ENCODE results near the gene ABCF2. TPM values are rescaled to one million over a fixed set of nuclear protein-coding genes. Genes with fewer than 3 reads are reported as not detected.

The ABCF2 gene
- total and polyA plus RNA-seq, 2 of the 13 experiments (the other 11 are each of a cell fraction or from before 2014, with no cell fraction given) = 16.3 to 42.5 TPM

DNA sequence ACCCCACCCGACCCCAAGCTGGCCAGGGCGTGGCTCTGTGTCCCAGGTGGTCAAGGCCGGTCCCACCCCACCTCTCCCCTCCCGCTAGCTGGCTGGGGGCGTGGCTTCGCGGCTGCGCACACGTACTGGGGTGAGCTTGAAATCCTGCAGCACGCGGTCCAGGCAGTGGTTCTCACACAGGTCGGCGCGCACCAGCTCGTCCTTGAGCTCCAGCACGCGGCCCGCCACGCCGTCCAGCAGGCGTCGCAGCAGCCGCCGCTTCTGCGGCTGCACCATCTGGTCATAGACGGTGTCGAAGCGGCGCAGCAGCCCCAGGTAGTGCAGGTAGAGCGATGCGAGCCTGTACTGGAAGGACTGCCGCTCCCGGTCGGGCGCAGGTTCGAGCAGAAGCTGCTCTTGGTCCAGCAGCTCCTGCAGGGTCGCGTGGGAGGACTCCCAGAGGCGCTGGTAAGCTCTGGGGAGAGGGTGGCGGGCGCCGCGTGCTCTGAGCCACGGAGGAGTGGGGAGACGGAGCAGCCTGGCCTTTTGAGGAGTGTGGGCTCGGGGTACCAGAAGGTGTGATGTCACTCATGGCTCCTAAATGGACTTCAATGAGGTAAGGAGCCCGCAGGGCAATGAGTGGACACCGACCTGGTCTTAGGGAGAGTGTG lies 22.5 kb downstream of the ABCF2 start:
- H3K4me2 ChIP-seq (ENCODE audit: low read depth, low read length) = no peak overlapping the region
- in situ Hi-C loops (cut with HindIII; ENCODE audit: extremely low pct_ligation_motif_present, low pct_unique_long_range_greater_than_20kb) = no loop called here
- no peak overlapping the region for H2AFZ ChIP-seq (ENCODE audit: low read length)
- TF ChIP-seq SMAD1 (CRISPR knock-in tag; IDR thresholded peaks at IDR 0.05; ENCODE audit: borderline replicate concordance, low read depth) = no peak
- TF ChIP-seq, protein P1, sequence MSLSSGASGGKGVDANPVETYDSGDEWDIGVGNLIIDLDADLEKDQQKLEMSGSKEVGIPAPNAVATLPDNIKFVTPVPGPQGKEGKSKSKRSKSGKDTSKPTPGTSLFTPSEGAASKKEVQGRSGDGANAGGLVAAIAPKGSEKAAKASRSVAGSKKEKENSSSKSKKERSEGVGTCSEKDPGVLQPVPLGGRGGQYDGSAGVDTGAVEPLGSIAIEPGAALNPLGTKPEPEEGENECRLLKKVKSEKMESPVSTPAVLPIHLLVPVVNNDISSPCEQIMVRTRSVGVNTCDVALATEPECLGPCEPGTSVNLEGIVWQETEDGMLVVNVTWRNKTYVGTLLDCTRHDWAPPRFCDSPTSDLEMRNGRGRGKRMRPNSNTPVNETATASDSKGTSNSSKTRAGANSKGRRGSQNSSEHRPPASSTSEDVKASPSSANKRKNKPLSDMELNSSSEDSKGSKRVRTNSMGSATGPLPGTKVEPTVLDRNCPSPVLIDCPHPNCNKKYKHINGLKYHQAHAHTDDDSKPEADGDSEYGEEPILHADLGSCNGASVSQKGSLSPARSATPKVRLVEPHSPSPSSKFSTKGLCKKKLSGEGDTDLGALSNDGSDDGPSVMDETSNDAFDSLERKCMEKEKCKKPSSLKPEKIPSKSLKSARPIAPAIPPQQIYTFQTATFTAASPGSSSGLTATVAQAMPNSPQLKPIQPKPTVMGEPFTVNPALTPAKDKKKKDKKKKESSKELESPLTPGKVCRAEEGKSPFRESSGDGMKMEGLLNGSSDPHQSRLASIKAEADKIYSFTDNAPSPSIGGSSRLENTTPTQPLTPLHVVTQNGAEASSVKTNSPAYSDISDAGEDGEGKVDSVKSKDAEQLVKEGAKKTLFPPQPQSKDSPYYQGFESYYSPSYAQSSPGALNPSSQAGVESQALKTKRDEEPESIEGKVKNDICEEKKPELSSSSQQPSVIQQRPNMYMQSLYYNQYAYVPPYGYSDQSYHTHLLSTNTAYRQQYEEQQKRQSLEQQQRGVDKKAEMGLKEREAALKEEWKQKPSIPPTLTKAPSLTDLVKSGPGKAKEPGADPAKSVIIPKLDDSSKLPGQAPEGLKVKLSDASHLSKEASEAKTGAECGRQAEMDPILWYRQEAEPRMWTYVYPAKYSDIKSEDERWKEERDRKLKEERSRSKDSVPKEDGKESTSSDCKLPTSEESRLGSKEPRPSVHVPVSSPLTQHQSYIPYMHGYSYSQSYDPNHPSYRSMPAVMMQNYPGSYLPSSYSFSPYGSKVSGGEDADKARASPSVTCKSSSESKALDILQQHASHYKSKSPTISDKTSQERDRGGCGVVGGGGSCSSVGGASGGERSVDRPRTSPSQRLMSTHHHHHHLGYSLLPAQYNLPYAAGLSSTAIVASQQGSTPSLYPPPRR (CRISPR knock-in tag; IDR thresholded peaks at IDR 0.05; ENCODE audit: borderline replicate concordance) = no peak
- TF ChIP-seq PTBP1 (IDR thresholded peaks at IDR 0.05; ENCODE audit: low read depth, low read length, poor library complexity, severe bottlenecking) = no peak
- no peak for TF ChIP-seq YY1 (IDR thresholded peaks at IDR 0.05; ENCODE audit: insufficient read depth, insufficient replicate concordance, low read depth, low read length)
- TF ChIP-seq, protein P2, sequence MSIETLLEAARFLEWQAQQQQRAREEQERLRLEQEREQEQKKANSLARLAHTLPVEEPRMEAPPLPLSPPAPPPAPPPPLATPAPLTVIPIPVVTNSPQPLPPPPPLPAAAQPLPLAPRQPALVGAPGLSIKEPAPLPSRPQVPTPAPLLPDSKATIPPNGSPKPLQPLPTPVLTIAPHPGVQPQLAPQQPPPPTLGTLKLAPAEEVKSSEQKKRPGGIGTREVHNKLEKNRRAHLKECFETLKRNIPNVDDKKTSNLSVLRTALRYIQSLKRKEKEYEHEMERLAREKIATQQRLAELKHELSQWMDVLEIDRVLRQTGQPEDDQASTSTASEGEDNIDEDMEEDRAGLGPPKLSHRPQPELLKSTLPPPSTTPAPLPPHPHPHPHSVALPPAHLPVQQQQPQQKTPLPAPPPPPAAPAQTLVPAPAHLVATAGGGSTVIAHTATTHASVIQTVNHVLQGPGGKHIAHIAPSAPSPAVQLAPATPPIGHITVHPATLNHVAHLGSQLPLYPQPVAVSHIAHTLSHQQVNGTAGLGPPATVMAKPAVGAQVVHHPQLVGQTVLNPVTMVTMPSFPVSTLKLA (IDR thresholded peaks at IDR 0.05) = no peak
- TF ChIP-seq ZNF747 (CRISPR knock-in tag; IDR thresholded peaks at IDR 0.05; ENCODE audit: borderline replicate concordance) = no peak
- no peak for TF ChIP-seq DMAP1 (CRISPR knock-in tag; IDR thresholded peaks at IDR 0.05)
- no peak for TF ChIP-seq ZNF331 (CRISPR knock-in tag; IDR thresholded peaks at IDR 0.05)
- no peak for TF ChIP-seq ZNF83 (CRISPR knock-in tag; IDR thresholded peaks at IDR 0.05; ENCODE audit: borderline replicate concordance)
- no peak for TF ChIP-seq KMT2A (CRISPR knock-in tag; IDR thresholded peaks at IDR 0.05)
- no peak for TF ChIP-seq EED (CRISPR knock-in tag; IDR thresholded peaks at IDR 0.05)
- TF ChIP-seq SMARCC2 (IDR thresholded peaks at IDR 0.05) = no peak
- TF ChIP-seq ZNF496 (CRISPR knock-in tag; IDR thresholded peaks at IDR 0.05; ENCODE audit: insufficient replicate concordance) = no peak
- no peak for TF ChIP-seq ZBTB7A (CRISPR knock-in tag; IDR thresholded peaks at IDR 0.05)
- no peak for TF ChIP-seq EHMT2 (IDR thresholded peaks at IDR 0.05; ENCODE audit: borderline replicate concordance, low read depth, low read length)
- no peak for TF ChIP-seq RBFOX2 (IDR thresholded peaks at IDR 0.05; ENCODE audit: low read depth, low read length)
- H3K36me3 ChIP-seq (replicated peaks in 1 of 2; ENCODE audit: control insufficient read depth in 1 of 2, insufficient read depth in 2 of 2, low read length in 2 of 2) = no peaks in the 10 kb centered on the region
- ChIA-PET CTCF (ENCODE audit: low intra/inter-chr PET ratio, low total read pairs) (no interaction called here), POLR2A (no interaction called here)
- H3K4me3 ChIP-seq (replicated peaks in 1 of 3; ENCODE audit: insufficient read depth in 1 of 3, low read depth in 2 of 3, low read length in 3 of 3) = no peak overlapping the region
- ATAC-seq = no peak
- H3K27me3 ChIP-seq (ENCODE audit: control insufficient read depth in 1 of 2, insufficient read depth in 2 of 2, low read length in 2 of 2) = peaks cover 9 to 86% of the 10 kb centered on the region in 2 experiments
- H3K9ac ChIP-seq (ENCODE audit: insufficient read depth, low read depth, low read length) = no peak overlapping the region
- FAIRE-seq = no peak
- BruUV-seq (replicated peaks) = no TSS peak
- 0 out of 2 replicates have a peak, but pooled peaks cover 3% of the 10 kb centered on the region for H4K20me1 ChIP-seq (ENCODE audit: insufficient read depth, low read length)
- H3K27ac ChIP-seq (ENCODE audit: extremely low read length, insufficient read depth, low read length) = no peak overlapping the region
- H3K79me2 ChIP-seq (ENCODE audit: insufficient read depth, low read length) = no peaks in the 10 kb centered on the region
- no peaks in the 10 kb centered on the region for H3K9me3 ChIP-seq (ENCODE audit: low read length)
- intact Hi-C loops (cut with micrococcal nuclease; ENCODE audit: unreplicated experiment) = no loop called here
- no peaks in the 10 kb centered on the region for H3K4me1 ChIP-seq (ENCODE audit: insufficient read depth, low read length)
- WGBS (ENCODE audit: low lambda C conversion rate) = 55% methylated on average over 10 of the region's 48 CpGs
- no peak for DNase-seq (ENCODE audit: low spot score)
